SH-SY5Y (cell line): ENCODE data around the gene TINAGL1.

Source experiments
- GATA2 ChIP-seq: IDR thresholded peaks from 2 replicates; pipeline ENCODE4 v1.6.1; 2011; ENCODE audit warnings: mild to moderate bottlenecking, low read depth, low read length
- GATA3 ChIP-seq: IDR thresholded peaks from 2 replicates; pipeline ENCODE4 v1.6.1; 2011; ENCODE audit warnings: low read depth, mild to moderate bottlenecking, low read length, moderate library complexity

GRCh38 chr1:31623365-31623764 is 47.0 kb downstream of the TINAGL1 start:
- no peak for TF ChIP-seq GATA2
- TF ChIP-seq GATA3, result no peak
